HepG2 (cell line): ENCODE measurements around the gene CNTD1. TPM values are rescaled to one million over a fixed set of nuclear protein-coding genes. Genes with fewer than 3 reads are reported as not detected.
A peak's percentile ranks its signal among the peaks of the same experiment; 100 is the strongest.

ENCODE experiments used
- EEA1 ChIP-seq: sonication (generic); formaldehyde crosslinking; IDR thresholded peaks from 2 replicates; pipeline ENCODE4 v1.5.1; 2020; ENCODE audit warnings: mild to moderate bottlenecking, missing genetic modification reagents, borderline replicate concordance
- MEF2D ChIP-seq: sonication (generic); formaldehyde crosslinking; IDR thresholded peaks from 2 replicates; pipeline ENCODE4 v1.5.1; 2020; ENCODE audit warnings: mild to moderate bottlenecking, missing genetic modification reagents
- PRDM4 ChIP-seq: sonication (generic); formaldehyde crosslinking; IDR thresholded peaks from 2 replicates; pipeline ENCODE4 v1.9.0; 2021; ENCODE audit warnings: missing genetic modification reagents, borderline replicate concordance
- SIN3B ChIP-seq: fragments of 150-350 bp; IDR thresholded peaks from 2 replicates; pipeline ENCODE4 v1.6.1; 2014; ENCODE audit warnings: low read length
- SMAD1 ChIP-seq: sonication (generic); formaldehyde crosslinking; IDR thresholded peaks from 2 replicates; pipeline ENCODE4 v1.4.0; 2020; ENCODE audit warnings: missing genetic modification reagents, low read depth, mild to moderate bottlenecking, borderline replicate concordance
- ZNF136 ChIP-seq: sonication (generic); formaldehyde crosslinking; IDR thresholded peaks from 2 replicates; pipeline ENCODE4 v1.8.1; 2022; ENCODE audit warnings: low read depth, mild to moderate bottlenecking, moderate library complexity, missing genetic modification reagents
- ZNF678 ChIP-seq: sonication (generic); formaldehyde crosslinking; IDR thresholded peaks from 2 replicates; pipeline ENCODE4 v1.4.0; 2020; ENCODE audit warnings: mild to moderate bottlenecking, missing genetic modification reagents
- ZNF709 ChIP-seq: sonication (generic); formaldehyde crosslinking; IDR thresholded peaks from 2 replicates; pipeline ENCODE4 v1.5.0; 2020; ENCODE audit warnings: mild to moderate bottlenecking, missing genetic modification reagents
- polyA plus RNA-seq, 8 experiments: library from polyadenylated mRNA; depleted of rRNA in 3 of 8; stranded (reverse) in 7 of 8; unstranded in 1 of 8; fragments of >200 nt; fragmentation: Illumina TruSeq in 4 of 8; extraction: Trizol in 4 of 8; gene quantifications; 2 replicates each; pipeline versions ENCODE4 v1.2.1 to v1.2.3, GENCODE V29; 2011 to 2016; ENCODE audit warnings: low read depth in 4 of 8, missing spikeins in 1 of 8, mixed read lengths in 1 of 8; ENCODE audit not compliant: insufficient read depth in 1 of 8
- total RNA-seq, 5 experiments: library from RNA; depleted of rRNA; stranded (reverse); fragments of >200 nt; fragmentation: Illumina TruSeq; extraction: Trizol; gene quantifications; 2 replicates each; pipeline ENCODE4 v1.2.3, GENCODE V29; 2016; ENCODE audit warnings: low read depth in 1 of 5
- TF ChIP-seq, protein P1 (sequence below): sonication (generic); formaldehyde crosslinking; IDR thresholded peaks from 2 replicates; pipeline ENCODE4 v1.5.1; 2020; ENCODE audit warnings: mild to moderate bottlenecking, missing genetic modification reagents, moderate library complexity
- TF ChIP-seq, protein P2 (sequence below): IDR thresholded peaks from 2 replicates; pipeline ENCODE4 v1.6.1; 2016; ENCODE audit warnings: missing compliant biosample characterization, missing genetic modification reagents, borderline replicate concordance
- TF ChIP-seq, protein P3 (sequence below): sonication (generic); formaldehyde crosslinking; IDR thresholded peaks from 2 replicates; pipeline ENCODE4 v1.8.1; 2023; ENCODE audit warnings: missing genetic modification reagents, inconsistent platforms, borderline replicate concordance
- TF ChIP-seq, protein P4 (sequence below): sonication (generic); formaldehyde crosslinking; IDR thresholded peaks from 2 replicates; pipeline ENCODE4 v1.4.0; 2020; ENCODE audit warnings: missing genetic modification reagents, low read depth, mild to moderate bottlenecking, borderline replicate concordance
- TF ChIP-seq, protein P5 (sequence below): sonication (generic); formaldehyde crosslinking; IDR thresholded peaks from 2 replicates; pipeline ENCODE4 v1.4.0; 2020; ENCODE audit warnings: missing genetic modification reagents

CNTD1 gene
- total and polyA plus RNA-seq, 2 of the 13 experiments (the other 11 are each of a cell fraction or from before 2014, with no cell fraction given) = 0.11 to 0.15 TPM

GRCh38 chr17:42853597-42853967 is 54.9 kb downstream of the CNTD1 start (continued):
- TF ChIP-seq MEF2D (CRISPR knock-in tag) = 0 out of 2 replicates have a peak, but pooled peaks have one; percentile 59
- TF ChIP-seq, protein P1, sequence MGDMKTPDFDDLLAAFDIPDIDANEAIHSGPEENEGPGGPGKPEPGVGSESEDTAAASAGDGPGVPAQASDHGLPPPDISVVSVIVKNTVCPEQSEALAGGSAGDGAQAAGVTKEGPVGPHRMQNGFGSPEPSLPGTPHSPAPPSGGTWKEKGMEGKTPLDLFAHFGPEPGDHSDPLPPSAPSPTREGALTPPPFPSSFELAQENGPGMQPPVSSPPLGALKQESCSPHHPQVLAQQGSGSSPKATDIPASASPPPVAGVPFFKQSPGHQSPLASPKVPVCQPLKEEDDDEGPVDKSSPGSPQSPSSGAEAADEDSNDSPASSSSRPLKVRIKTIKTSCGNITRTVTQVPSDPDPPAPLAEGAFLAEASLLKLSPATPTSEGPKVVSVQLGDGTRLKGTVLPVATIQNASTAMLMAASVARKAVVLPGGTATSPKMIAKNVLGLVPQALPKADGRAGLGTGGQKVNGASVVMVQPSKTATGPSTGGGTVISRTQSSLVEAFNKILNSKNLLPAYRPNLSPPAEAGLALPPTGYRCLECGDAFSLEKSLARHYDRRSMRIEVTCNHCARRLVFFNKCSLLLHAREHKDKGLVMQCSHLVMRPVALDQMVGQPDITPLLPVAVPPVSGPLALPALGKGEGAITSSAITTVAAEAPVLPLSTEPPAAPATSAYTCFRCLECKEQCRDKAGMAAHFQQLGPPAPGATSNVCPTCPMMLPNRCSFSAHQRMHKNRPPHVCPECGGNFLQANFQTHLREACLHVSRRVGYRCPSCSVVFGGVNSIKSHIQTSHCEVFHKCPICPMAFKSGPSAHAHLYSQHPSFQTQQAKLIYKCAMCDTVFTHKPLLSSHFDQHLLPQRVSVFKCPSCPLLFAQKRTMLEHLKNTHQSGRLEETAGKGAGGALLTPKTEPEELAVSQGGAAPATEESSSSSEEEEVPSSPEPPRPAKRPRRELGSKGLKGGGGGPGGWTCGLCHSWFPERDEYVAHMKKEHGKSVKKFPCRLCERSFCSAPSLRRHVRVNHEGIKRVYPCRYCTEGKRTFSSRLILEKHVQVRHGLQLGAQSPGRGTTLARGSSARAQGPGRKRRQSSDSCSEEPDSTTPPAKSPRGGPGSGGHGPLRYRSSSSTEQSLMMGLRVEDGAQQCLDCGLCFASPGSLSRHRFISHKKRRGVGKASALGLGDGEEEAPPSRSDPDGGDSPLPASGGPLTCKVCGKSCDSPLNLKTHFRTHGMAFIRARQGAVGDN (CRISPR knock-in tag) = no peak
- no peak for TF ChIP-seq SMAD1 (CRISPR knock-in tag)
- TF ChIP-seq, protein P2, sequence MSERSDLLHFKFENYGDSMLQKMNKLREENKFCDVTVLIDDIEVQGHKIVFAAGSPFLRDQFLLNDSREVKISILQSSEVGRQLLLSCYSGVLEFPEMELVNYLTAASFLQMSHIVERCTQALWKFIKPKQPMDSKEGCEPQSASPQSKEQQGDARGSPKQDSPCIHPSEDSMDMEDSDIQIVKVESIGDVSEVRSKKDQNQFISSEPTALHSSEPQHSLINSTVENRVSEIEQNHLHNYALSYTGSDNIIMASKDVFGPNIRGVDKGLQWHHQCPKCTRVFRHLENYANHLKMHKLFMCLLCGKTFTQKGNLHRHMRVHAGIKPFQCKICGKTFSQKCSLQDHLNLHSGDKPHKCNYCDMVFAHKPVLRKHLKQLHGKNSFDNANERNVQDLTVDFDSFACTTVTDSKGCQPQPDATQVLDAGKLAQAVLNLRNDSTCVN = no peak
- TF ChIP-seq ZNF709 = no peak
- TF ChIP-seq EEA1 (CRISPR knock-in tag) = no peak
- TF ChIP-seq ZNF136 (CRISPR knock-in tag) = no peak
- TF ChIP-seq, protein P3, sequence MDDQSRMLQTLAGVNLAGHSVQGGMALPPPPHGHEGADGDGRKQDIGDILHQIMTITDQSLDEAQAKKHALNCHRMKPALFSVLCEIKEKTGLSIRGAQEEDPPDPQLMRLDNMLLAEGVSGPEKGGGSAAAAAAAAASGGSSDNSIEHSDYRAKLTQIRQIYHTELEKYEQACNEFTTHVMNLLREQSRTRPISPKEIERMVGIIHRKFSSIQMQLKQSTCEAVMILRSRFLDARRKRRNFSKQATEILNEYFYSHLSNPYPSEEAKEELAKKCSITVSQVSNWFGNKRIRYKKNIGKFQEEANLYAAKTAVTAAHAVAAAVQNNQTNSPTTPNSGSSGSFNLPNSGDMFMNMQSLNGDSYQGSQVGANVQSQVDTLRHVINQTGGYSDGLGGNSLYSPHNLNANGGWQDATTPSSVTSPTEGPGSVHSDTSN = no peak
- no peak for TF ChIP-seq ZNF678
- TF ChIP-seq SIN3B = no peak
- TF ChIP-seq, protein P4, sequence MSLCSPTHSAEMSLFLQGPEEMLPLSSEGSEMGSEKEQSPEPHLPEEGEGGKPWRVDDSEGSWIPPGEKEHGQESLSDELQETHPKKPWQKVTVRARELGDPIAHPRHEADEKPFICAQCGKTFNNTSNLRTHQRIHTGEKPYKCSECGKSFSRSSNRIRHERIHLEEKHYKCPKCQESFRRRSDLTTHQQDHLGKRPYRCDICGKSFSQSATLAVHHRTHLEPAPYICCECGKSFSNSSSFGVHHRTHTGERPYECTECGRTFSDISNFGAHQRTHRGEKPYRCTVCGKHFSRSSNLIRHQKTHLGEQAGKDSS (CRISPR knock-in tag) = no peak
- TF ChIP-seq, protein P5, sequence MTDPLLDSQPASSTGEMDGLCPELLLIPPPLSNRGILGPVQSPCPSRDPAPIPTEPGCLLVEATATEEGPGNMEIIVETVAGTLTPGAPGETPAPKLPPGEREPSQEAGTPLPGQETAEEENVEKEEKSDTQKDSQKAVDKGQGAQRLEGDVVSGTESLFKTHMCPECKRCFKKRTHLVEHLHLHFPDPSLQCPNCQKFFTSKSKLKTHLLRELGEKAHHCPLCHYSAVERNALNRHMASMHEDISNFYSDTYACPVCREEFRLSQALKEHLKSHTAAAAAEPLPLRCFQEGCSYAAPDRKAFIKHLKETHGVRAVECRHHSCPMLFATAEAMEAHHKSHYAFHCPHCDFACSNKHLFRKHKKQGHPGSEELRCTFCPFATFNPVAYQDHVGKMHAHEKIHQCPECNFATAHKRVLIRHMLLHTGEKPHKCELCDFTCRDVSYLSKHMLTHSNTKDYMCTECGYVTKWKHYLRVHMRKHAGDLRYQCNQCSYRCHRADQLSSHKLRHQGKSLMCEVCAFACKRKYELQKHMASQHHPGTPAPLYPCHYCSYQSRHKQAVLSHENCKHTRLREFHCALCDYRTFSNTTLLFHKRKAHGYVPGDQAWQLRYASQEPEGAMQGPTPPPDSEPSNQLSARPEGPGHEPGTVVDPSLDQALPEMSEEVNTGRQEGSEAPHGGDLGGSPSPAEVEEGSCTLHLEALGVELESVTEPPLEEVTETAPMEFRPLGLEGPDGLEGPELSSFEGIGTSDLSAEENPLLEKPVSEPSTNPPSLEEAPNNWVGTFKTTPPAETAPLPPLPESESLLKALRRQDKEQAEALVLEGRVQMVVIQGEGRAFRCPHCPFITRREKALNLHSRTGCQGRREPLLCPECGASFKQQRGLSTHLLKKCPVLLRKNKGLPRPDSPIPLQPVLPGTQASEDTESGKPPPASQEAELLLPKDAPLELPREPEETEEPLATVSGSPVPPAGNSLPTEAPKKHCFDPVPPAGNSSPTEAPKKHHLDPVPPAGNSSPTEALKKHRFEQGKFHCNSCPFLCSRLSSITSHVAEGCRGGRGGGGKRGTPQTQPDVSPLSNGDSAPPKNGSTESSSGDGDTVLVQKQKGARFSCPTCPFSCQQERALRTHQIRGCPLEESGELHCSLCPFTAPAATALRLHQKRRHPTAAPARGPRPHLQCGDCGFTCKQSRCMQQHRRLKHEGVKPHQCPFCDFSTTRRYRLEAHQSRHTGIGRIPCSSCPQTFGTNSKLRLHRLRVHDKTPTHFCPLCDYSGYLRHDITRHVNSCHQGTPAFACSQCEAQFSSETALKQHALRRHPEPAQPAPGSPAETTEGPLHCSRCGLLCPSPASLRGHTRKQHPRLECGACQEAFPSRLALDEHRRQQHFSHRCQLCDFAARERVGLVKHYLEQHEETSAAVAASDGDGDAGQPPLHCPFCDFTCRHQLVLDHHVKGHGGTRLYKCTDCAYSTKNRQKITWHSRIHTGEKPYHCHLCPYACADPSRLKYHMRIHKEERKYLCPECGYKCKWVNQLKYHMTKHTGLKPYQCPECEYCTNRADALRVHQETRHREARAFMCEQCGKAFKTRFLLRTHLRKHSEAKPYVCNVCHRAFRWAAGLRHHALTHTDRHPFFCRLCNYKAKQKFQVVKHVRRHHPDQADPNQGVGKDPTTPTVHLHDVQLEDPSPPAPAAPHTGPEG (CRISPR knock-in tag) = no peak
- no peak for TF ChIP-seq PRDM4 (CRISPR knock-in tag)
